Left ventricle myocardium inferior (tissue), 1 donor: ENCODE data around the gene MDH1. TPM values are rescaled to one million over a fixed set of nuclear protein-coding genes. Genes with fewer than 3 reads are reported as not detected.

Experiments
- DNase-seq: peaks from one replicate; pipeline ENCODE4 v3.0.0-alpha.2; 2020
- H3K27ac ChIP-seq: fragments of 200-600 bp; replicated peaks from 2 replicates; pipeline ENCODE4 v1.8.0; 2021
- H3K27me3 ChIP-seq: fragments of 200-600 bp; 2 replicates; pipeline ENCODE4 v1.8.0; 2021; ENCODE audit warnings: low read depth
- H3K36me3 ChIP-seq: fragments of 200-600 bp; 2 replicates; pipeline ENCODE4 v1.8.0; 2021
- H3K4me1 ChIP-seq: fragments of 200-600 bp; 2 replicates; pipeline ENCODE4 v1.8.0; 2021
- H3K4me3 ChIP-seq: fragments of 200-600 bp; 2 replicates; pipeline ENCODE4 v1.8.0; 2021; ENCODE audit warnings: mild to moderate bottlenecking, moderate library complexity
- H3K9me3 ChIP-seq: fragments of 200-600 bp; replicated peaks from 2 replicates; pipeline ENCODE4 v1.8.0; 2021
- CTCF ChIP-seq: fragments of 200-600 bp; IDR thresholded peaks from 2 replicates; pipeline ENCODE4 v1.8.0; 2021; ENCODE audit warnings: antibody characterized with exemption, mild to moderate bottlenecking, borderline replicate concordance
- intact Hi-C: fragments of 100-400 bp; cut with micrococcal nuclease; formaldehyde crosslinking; loops from one replicate; pipeline ENCODE4 v1.11.0; 2022
- total RNA-seq: library from RNA; stranded (reverse); fragmentation: NEBNext Ultra II Directional; extraction: Animal tissue kit (Norgen Biotek cat#: 25700); gene quantifications from one replicate; pipeline ENCODE4 v1.2.1, GENCODE V29; 2021
- donor health status: DM: no; HTN: yes; CAD: no; lungs with severe emphysema.

The MDH1 gene
- total RNA-seq, 1 donor from 2014 or later = 1,481 TPM

GRCh38 chr2:63591566-63592175 is 2.9 kb downstream of the MDH1 start:
- H3K4me1 ChIP-seq = peaks cover 93% of the 10 kb centered on the region
- intact Hi-C loops = no loop called here

GRCh38 chr2:63594660-63595059 is 5.9 kb downstream of the MDH1 start:
- no peaks in the 10 kb centered on the region for H3K27me3 ChIP-seq
- intact Hi-C loops = no loop called here
- H3K4me3 ChIP-seq = peak overlapping the region; percentile 86
- no peak for TF ChIP-seq CTCF
- peaks cover 81% of the 10 kb centered on the region for H3K36me3 ChIP-seq
- no peak for DNase-seq
- H3K9me3 ChIP-seq = no peaks in the 10 kb centered on the region
- H3K4me1 ChIP-seq = peaks cover 95% of the 10 kb centered on the region
- H3K27ac ChIP-seq = peak overlapping the region; percentile 38

More at GRCh38 chr2:63591566-63592175, 2.9 kb downstream of the MDH1 start:
- H3K27ac ChIP-seq = peak overlapping the region; percentile 97
- peak overlapping the region; percentile 86 for H3K4me3 ChIP-seq
- TF ChIP-seq CTCF = no peak
- H3K36me3 ChIP-seq = peaks cover 51% of the 10 kb centered on the region
- no peaks in the 10 kb centered on the region for H3K9me3 ChIP-seq
- no peak for DNase-seq
- H3K27me3 ChIP-seq = no peaks in the 10 kb centered on the region

- intact Hi-C loops = no loop called here
- no peaks in the 10 kb centered on the region for H3K9me3 ChIP-seq
- H3K4me1 ChIP-seq = peaks cover 97% of the 10 kb centered on the region
- no peak for DNase-seq
- no peak for TF ChIP-seq CTCF
- no peak overlapping the region for H3K4me3 ChIP-seq
- H3K27me3 ChIP-seq = no peaks in the 10 kb centered on the region
- H3K27ac ChIP-seq = peak overlapping the region; percentile 3
- peaks cover 97% of the 10 kb centered on the region for H3K36me3 ChIP-seq
Measured at GRCh38 chr2:63596401-63596883, 7.7 kb downstream of the MDH1 start.

GRCh38 chr2:63598981-63599380 is 10.2 kb downstream of the MDH1 start:
- H3K27me3 ChIP-seq = no peaks in the 10 kb centered on the region
- intact Hi-C loops = no loop called here
- no peak for DNase-seq
- no peak for TF ChIP-seq CTCF
- H3K4me1 ChIP-seq = peaks cover 71% of the 10 kb centered on the region
- H3K27ac ChIP-seq = no peak overlapping the region
- no peaks in the 10 kb centered on the region for H3K9me3 ChIP-seq
- H3K36me3 ChIP-seq = peaks cover 99% of the 10 kb centered on the region
- no peak overlapping the region for H3K4me3 ChIP-seq

- H3K4me3 ChIP-seq = no peak overlapping the region
- peaks cover 99% of the 10 kb centered on the region for H3K36me3 ChIP-seq
- no peak for DNase-seq
- no peak for TF ChIP-seq CTCF
- H3K4me1 ChIP-seq = peaks cover 51% of the 10 kb centered on the region
- intact Hi-C loops = no loop called here
- H3K27ac ChIP-seq = peak overlapping the region; percentile 1
- H3K27me3 ChIP-seq = no peaks in the 10 kb centered on the region
- no peaks in the 10 kb centered on the region for H3K9me3 ChIP-seq
Measured at GRCh38 chr2:63600881-63601460, 12.2 kb downstream of the MDH1 start.
